ENCODE data around the gene TNFRSF1B.

The TNFRSF1B gene

GRCh38 chr1:12176298-12177118 is 9.7 kb downstream of the TNFRSF1B start:
- DNase-seq = no peak

DNA sequence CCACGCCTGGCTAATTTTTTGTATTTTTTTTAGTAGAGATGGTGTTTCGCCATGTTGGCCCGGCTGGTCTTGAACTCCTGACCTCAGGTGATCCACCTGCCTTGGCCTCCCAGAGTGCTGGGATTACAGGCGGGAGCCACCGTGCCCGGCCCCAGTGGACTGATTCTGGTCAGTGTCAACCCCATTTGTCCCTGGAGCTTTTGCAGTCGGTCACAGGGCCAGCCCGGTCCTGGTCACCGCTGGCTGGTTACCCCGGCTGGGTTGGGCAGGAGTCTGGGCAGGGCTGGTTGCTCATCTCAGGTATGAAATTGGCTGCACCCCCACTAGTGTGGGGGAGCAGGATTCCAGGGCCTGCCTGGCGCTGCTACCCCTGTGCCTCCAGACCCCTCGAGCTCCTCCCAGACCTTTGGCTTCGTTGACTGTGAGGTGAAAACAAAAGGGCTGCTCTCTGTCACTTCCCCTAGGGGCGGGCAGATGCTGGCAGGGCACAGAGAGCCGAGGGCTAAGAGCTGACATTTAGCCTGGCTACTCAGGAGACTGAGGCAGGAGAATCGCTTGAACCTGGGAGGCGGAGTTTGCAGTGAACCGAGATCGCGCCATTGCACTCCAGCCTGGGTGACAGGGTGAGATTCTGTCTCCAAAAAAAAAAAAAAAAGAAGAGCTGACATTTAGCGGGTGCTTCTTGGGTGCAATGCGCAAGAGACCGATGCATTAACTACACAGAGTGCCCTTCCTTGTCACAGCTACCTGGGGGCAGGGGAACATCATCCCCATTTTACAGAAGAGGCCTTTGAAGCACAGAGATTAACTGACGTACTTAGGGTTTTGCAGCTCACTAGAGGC is 10.6 kb downstream of the TNFRSF1B start:
- no peak for DNase-seq

GRCh38 chr1:12177999-12178441 is 11.2 kb downstream of the TNFRSF1B start:
- peak; percentile 58 for DNase-seq

GRCh38 chr1:12178511-12178910 is 11.7 kb downstream of the TNFRSF1B start:
- DNase-seq = peak; percentile 74

GRCh38 chr1:12179111-12179519 is 12.3 kb downstream of the TNFRSF1B start:
- no peak for DNase-seq

DNA sequence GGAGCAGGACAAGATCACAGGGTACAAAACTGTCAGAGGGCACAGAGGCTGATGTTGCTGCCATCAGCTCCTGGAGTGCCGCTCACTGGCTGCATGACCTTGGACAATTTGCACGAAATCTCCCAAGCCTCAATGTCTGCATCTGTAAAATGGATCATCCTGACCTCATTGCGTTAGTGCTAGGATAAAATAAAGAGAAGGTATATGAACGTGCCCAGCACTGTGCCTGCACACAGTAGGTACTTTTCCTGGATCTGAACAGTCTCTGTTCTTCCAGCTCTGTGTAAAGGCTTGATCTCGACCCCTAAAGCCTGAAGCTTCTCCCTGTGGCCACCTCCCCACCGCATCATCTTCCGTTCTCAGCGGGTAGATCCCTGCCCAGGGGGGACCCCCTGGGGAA is 12.9 kb downstream of the TNFRSF1B start:
- DNase-seq = no peak

DNA sequence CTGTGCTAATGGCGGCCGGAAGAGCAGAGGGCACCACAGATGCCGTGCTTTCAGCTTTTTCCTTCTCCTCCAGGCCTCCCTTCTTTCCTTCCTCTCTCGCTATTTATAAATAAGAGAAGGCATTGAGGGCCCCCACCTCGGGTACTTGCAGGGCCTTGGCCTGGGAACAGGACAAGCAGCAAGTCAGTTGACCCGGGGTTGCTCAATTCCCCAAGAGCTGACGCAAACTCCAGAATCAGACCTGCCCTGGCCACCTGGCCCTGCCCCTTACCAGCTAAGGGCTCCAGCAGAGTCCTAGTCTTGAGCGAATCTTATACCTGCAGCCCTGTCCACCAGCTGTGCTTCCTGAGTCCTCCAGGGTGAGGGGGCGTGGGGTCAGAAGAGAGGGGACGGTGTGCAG is 13.5 kb downstream of the TNFRSF1B start:
- DNase-seq = no peak

DNA sequence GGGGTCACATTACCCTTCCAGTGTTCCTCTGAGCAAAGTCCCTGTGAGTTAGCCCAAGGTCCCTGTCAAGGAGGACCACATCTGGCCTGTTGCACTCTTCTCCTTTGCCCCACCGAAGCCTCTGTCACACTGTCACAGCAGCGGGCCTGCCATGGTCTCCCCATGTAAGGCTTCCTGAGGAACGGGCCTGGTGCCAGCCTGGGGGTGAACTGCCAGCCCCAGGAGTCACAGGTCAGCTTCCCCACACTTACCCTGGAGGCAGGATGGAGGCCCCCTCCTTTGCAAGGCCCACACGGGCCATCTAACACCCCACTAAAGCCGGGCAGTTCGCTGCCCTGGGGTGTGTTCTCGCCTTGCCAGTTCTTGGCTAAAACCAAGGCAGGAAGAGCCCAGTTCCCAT is 14.1 kb downstream of the TNFRSF1B start:
- no peak for DNase-seq

- no peak for DNase-seq
Observed at GRCh38 chr1:12181568-12181967, 14.8 kb downstream of the TNFRSF1B start.

DNA sequence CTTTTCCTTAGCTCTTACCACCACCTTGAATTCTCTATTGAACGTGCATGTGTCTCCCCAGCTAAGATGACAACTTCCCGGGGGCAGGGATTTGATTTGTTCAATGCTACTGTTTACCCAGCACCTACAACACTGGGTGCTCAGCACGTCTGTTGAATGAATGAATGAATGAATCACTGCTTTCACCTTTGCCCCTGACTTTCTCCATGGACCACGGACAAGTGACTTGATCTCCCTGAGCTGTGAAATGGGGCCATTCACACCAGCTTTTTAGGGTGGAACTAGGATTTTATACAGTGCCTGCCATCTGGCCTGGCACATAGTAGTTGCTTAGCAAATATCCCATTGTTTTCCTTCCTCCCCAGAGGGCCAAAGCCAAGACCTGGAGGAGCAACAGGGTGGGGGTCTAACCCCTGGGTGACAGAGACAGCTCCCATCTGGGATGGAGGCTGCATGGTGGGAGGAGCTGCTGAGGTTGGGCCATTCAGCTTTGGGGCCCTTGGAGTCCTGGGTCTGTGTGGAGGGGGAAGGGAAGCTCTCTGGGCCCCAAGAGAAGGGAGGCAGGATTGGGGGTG is 15.7 kb downstream of the TNFRSF1B start:
- DNase-seq = no peak

DNA sequence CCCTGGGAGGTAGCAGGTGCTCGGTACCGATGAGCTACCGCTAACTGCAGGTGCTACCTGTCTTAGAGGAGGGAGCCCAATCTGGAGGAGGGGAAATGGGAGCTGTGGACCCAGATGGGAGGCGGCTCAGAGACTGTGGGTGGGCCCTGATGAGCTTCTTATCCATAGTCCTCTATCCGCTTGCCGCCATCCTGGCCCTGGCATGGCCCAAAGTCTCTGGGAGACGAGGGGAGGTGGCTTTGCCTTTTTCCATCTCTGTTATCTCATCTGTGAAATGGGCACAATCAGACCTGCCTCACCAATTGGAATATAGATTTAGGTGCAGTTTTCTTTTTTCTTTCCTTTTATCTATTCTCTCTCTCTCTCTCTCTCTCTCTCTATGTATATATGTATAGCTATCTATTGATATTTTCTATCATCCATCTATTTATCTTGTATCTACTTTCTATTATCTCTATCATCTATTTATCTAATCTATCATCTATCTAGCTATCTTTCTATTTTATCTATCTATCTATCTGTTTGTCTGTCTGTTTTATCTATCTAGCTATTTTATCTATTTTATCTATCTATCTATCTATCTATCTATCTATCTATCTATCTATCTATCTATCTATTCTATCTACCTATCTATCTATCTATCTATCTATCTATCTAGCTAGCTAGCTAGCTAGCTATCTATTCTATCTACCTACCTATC is 16.5 kb downstream of the TNFRSF1B start:
- no peak for DNase-seq

DNA sequence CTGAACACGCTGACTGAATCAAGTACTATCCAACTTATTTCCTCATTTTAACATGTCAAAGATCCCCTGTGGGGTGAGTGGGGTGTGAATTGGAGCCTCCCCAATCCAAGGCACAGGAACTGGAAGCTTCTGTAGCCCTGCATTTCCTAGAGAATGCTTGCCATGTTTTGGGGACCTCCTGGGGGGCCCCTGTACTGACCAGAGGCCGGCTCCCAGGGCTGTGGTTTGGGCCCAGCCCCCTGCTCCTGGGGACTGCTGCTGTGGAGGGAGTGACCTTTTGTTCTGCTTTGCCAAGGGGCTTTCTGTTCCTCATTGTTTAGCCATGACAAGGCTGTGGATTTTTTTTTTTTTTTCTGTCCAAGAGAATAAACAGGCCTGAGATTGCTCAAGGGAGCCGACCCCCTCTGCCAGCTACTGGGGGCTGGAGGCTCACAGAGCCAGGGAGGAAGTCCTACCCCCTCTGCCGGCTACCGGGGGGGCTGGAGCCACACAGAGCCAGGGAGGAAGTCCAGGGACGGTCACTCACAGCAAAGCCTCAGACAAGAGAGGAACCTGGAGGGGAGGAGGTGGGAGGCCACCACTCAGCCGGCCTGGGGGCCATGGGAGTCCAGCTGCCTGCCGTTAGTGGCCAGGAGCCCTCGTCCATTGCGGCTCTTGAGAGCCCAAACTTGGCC is 17.4 kb downstream of the TNFRSF1B start:
- no peak for DNase-seq

DNA sequence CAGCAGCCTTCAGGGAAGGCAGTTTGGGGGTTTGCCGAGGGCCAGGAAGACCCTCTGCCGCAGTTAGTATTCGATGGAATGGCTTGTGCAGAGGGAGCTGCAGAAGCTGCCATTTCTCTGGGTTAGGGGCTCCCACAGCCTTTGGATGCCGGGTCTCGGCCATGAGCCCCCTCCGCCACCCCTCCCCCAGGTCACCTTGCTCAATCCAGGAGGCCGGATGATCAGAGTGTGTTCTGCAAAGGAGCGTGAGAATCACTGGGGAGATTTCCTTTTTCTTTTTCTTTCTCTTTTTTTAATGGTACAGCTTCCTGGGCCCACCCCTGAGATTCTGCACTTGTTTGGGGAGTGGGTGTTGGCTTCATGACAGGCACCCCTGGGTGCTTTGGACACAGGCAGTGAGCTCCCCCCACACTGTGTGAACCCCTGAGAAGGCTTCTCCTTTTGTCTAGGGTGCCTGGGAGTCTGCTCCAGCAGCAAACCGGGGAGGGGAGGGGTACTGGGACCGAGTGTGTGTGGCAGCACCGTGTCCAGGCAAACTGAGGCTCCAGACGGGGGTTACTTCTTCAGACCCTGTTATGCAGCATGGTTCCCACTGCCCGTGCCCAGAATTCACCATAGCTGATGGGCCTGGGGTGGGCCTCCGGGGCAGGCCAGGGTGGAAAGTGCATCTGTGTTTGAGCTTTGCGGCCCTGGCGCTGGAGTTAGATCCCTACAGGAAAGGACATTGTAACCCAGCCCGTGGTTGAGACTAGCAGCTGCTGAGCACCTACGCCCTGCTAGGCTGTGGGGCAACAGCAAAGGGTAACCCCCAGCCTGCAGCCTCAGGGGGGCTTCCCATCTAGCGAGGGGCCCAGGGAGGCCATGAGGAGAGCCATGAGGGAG is 18.5 kb downstream of the TNFRSF1B start:
- no peak for DNase-seq

- no peak for DNase-seq
Observed at GRCh38 chr1:12185918-12186678, 19.3 kb downstream of the TNFRSF1B start.

DNA sequence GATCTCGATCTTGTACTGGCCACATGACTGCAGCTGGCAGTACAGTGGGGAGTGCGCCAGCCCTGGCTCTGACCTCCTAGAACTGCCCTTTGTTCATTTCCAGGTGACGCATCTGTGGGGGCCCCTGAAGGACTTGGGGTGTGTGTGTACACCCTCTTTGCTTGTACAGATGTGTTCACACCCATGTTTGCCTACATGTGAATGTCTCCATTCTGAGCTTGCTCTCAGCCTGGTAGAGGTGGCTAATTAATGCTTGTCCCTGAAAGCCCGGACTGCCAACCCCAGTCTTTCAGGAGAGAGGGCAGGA is 19.8 kb downstream of the TNFRSF1B start:
- no peak for DNase-seq

DNA sequence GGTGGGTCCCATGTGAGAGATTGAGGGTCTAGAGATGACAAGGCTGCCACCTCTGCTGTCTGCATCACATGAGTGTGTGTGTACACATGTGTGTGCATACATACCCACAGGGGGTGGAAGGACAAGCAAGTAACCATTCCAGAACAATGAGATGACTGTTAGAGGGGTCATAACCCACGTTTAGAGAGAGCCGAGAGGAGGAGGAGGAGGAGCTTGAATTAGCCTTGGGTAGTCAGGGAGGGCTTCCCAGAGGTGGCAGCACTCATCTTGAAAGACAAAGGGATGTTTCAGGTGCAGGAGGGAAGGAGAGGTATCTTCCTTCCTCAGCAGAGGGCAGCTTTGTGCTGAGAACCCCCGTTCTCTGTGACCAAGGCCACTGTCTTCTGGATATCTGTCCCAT is 21.3 kb downstream of the TNFRSF1B start:
- DNase-seq = no peak

- no peak for DNase-seq
Observed at GRCh38 chr1:12188657-12189327, 22.0 kb downstream of the TNFRSF1B start.

DNA sequence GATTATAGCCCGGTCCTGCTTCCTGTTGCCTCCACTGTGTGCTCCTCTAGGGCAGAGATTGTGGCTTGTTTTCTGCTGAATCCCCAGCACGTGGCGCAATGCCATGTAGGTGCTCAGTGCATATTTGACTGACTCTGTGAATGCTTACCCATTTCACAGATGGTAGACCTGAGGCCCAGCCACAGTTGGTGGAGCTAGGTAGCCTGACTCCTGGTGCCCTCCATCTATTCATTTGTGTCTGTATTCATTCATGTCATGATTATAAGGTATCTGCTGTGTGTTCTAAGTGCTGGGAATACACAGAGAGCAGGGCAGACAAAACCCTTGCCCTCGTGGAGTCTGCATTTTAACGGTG is 22.5 kb downstream of the TNFRSF1B start:
- DNase-seq = no peak

DNA sequence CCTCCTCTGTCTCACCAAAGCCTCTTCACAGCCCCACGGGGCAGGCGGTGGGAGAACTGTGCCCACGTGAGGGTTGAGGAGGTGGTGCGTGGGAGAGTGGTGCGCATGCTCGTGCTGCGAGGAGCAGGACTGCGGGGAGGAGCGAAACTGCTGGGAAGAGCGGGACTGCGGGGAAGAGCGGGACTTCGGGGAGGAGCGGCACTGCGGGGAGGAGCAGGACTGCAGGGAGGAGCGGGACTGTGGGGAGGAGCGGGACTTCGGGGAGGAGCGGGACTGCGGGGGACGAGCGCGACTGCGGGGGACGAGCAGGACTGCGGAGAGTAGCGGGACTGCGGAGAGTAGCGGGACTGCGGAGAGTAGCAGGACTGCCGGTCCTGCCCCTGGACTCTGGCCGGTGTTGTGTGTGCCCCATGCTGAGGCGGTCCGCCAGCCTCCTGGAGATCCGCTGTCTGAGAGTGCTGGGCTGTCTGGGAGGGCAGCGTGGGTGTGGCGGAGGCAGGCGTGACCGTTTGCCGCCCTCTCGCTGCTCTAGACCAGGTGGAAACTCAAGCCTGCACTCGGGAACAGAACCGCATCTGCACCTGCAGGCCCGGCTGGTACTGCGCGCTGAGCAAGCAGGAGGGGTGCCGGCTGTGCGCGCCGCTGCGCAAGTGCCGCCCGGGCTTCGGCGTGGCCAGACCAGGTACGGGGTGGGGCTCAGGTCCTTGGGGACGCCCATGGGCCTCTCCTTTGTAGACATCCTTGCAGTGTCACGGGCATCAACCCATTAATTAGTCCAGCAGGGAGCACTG is 24.6 kb downstream of the TNFRSF1B start:
- peak; percentile 79 for DNase-seq

All from NCI-H146 (cell line).